Skeletal muscle tissue (tissue), 4 donors: ENCODE results near the gene RMI2. TPM values are rescaled to one million over a fixed set of nuclear protein-coding genes. Genes with fewer than 3 reads are reported as not detected.
A peak's percentile ranks its signal among the peaks of the same experiment; 100 is the strongest.

ENCODE experiments used
- H3K27ac ChIP-seq: one replicate; pipeline ENCODE4 v1.7.0; 2013; ENCODE audit warnings: mild to moderate bottlenecking, low read depth, low read length, inconsistent platforms
- H3K27me3 ChIP-seq, 3 donors: one replicate each; pipeline ENCODE4 v1.7.0; 2013; ENCODE audit warnings: low read length in 3 of 3; ENCODE audit not compliant: control insufficient read depth in 3 of 3, insufficient read depth in 3 of 3
- H3K36me3 ChIP-seq, 3 donors: one replicate each; pipeline ENCODE4 v1.7.0; 2013; ENCODE audit warnings: low read length in 3 of 3; ENCODE audit not compliant: control insufficient read depth in 3 of 3, insufficient read depth in 3 of 3
- H3K4me1 ChIP-seq, 3 donors: one replicate each; pipeline ENCODE4 v1.7.0; 2013; ENCODE audit warnings: low read length in 3 of 3, mild to moderate bottlenecking in 3 of 3; ENCODE audit not compliant: control insufficient read depth in 3 of 3, insufficient read depth in 3 of 3
- H3K4me3 ChIP-seq, 3 donors: one replicate each; pipeline ENCODE4 v1.7.0; 2013; ENCODE audit warnings: low read length in 3 of 3
- H3K9ac ChIP-seq, 3 donors: one replicate each; pipeline ENCODE4 v1.7.0; 2013; ENCODE audit warnings: low read length in 3 of 3, mild to moderate bottlenecking in 3 of 3, moderate library complexity in 2 of 3, low read depth in 1 of 3
- H3K9me3 ChIP-seq, 3 donors: one replicate each; pipeline ENCODE4 v1.7.0; 2013; ENCODE audit warnings: low read length in 3 of 3; ENCODE audit not compliant: control insufficient read depth in 3 of 3
- total RNA-seq: library from RNA; depleted of rRNA; stranded (reverse); fragments of >200 nt; gene quantifications from one replicate; pipeline ENCODE4 v1.2.3, GENCODE V29; 2014
- donor health status: Osteomylitis.

The RMI2 gene
- total RNA-seq, 1 donor from 2014 or later = 5.7 TPM

DNA sequence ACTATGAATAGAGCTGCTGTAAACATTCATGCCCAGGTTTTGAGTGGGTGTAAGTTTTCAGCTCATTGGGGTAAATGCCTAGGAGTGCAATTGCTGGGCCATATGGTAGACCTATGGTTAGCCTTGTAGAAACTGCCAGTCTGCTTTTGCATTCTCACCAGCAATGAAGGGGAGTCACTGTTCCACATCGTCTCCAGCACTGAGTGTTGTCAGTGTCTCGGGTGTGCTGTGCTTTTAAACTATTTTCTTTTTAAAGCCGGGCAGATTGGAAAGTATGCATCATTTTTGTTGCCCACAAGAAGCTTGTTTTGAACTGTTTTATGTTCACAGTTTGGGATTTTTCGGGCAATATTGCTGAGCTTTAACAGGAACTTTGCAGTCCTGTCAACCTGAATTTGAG, 7.9 kb downstream of the RMI2 start:
- Histone ChIP-seq H3K9me3 (no peaks in the 10 kb centered on the region), H3K9ac (no peak overlapping the region), H3K27ac (no peak overlapping the region), H3K4me3 (no peak overlapping the region), H3K36me3 (no peaks in the 10 kb centered on the region), H3K4me1 (peaks cover 14 to 28% (median 24%) of the 10 kb centered on the region in 3 donors), H3K27me3 (no peaks in the 10 kb centered on the region)

GRCh38 chr16:11354407-11354732, 9.1 kb downstream of the RMI2 start:
- Histone ChIP-seq H3K27ac (no peak overlapping the region), H3K9me3 (no peaks in the 10 kb centered on the region), H3K27me3 (no peaks in the 10 kb centered on the region), H3K36me3 (no peaks in the 10 kb centered on the region), H3K9ac (no peak overlapping the region), H3K4me1 (peaks cover 11 to 28% (median 24%) of the 10 kb centered on the region in 3 donors), H3K4me3 (no peak overlapping the region)

GRCh38 chr16:11354733-11355574, 9.7 kb downstream of the RMI2 start:
- Histone ChIP-seq H3K27ac (no peak overlapping the region), H3K9me3 (no peaks in the 10 kb centered on the region), H3K36me3 (no peaks in the 10 kb centered on the region), H3K4me1 (peaks cover 7 to 29% (median 20%) of the 10 kb centered on the region in 3 donors), H3K4me3 (no peak overlapping the region), H3K9ac (no peak overlapping the region), H3K27me3 (peaks cover 0 to 3% (median 0%) of the 10 kb centered on the region in 3 donors)

DNA sequence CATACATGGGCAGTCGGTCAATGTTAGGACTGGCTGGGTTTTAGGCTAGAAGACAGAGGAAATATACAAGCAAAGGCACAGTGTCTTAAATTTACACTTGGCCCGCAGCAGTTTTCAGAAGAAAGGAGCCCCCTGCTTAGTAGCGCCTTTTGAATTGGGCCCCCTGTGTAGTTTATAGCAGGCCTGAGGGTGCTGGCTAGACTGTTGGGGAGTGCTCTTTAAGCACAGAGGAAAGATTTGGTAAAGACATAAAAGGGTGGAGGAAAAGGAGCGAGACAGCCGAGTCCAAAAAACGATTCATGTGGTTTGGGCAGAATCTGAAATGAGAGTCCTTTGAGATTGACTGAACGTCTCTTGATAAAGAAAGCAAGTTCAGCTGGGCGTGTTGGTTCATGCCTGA, 10.6 kb downstream of the RMI2 start:
- Histone ChIP-seq H3K27ac (no peak overlapping the region), H3K36me3 (no peaks in the 10 kb centered on the region), H3K27me3 (peaks cover 0 to 3% (median 0%) of the 10 kb centered on the region in 3 donors), H3K9me3 (no peaks in the 10 kb centered on the region), H3K4me3 (no peak overlapping the region), H3K4me1 (peaks cover 7 to 27% (median 19%) of the 10 kb centered on the region in 3 donors), H3K9ac (no peak overlapping the region)

DNA sequence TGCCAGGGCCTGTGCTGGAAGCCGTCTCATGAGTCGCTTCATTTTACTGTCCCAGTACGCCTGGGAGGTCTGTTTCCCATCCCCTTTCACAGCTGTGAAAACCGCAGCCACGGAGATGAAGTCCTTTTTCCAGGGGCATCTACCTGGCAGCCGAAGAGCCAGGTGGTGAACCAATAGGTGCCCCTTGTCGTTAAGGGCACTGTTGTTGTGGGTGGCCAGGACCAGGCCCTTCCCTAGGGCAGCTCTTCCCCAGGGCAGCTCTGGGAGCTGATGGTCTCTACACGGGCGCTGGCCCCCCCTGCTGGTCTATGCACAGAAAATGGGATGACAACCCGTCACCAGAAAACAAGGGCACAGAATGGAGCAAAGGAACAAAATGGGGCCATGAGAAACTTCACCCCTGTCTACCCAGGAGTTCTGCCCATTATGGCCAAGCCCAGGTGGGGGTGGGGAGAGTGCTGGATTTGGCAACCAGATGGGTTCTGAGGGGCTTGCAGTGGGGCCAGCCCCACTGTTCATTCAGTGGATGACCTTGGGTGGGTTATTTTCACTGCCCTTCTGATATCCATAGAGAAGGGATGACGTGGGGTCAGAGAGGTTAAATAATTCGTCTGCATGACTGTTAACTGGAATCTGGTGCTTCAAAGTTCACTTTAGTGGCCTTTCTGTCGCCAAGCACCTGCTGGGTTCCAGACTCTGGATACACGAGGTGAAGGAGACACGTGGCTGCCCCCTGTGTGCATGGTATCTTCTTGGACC, 11.5 kb downstream of the RMI2 start:
- Histone ChIP-seq H3K9ac (peak overlapping the region in 1 of 3 donors; percentile 35), H3K4me1 (peaks cover 9 to 32% (median 20%) of the 10 kb centered on the region in 3 donors), H3K9me3 (no peaks in the 10 kb centered on the region), H3K36me3 (no peaks in the 10 kb centered on the region), H3K4me3 (no peak overlapping the region), H3K27me3 (peaks cover 0 to 3% (median 0%) of the 10 kb centered on the region in 3 donors), H3K27ac (no peak overlapping the region)

- Histone ChIP-seq H3K4me1 (peaks cover 9 to 44% (median 25%) of the 10 kb centered on the region in 3 donors), H3K36me3 (no peaks in the 10 kb centered on the region), H3K27me3 (peaks cover 0 to 3% (median 0%) of the 10 kb centered on the region in 3 donors), H3K9ac (no peak overlapping the region), H3K9me3 (no peaks in the 10 kb centered on the region), H3K27ac (peak overlapping the region; percentile 40), H3K4me3 (no peak overlapping the region)
Measured at GRCh38 chr16:11358531-11358930, 13.3 kb downstream of the RMI2 start.

- H3K36me3 ChIP-seq = no peaks in the 10 kb centered on the region
- H3K4me1 ChIP-seq = peaks cover 9 to 44% (median 25%) of the 10 kb centered on the region in 3 donors
- H3K9me3 ChIP-seq = no peaks in the 10 kb centered on the region
- no peak overlapping the region for H3K9ac ChIP-seq
- no peak overlapping the region for H3K27ac ChIP-seq
- no peak overlapping the region for H3K4me3 ChIP-seq
- H3K27me3 ChIP-seq = peaks cover 0 to 3% (median 0%) of the 10 kb centered on the region in 3 donors
Measured at GRCh38 chr16:11359370-11359769, 14.1 kb downstream of the RMI2 start.

- H3K27ac ChIP-seq = no peak overlapping the region
- H3K27me3 ChIP-seq = peaks cover 0 to 3% (median 0%) of the 10 kb centered on the region in 3 donors
- peaks cover 9 to 42% (median 25%) of the 10 kb centered on the region in 3 donors for H3K4me1 ChIP-seq
- no peak overlapping the region for H3K9ac ChIP-seq
- no peaks in the 10 kb centered on the region for H3K36me3 ChIP-seq
- H3K9me3 ChIP-seq = no peaks in the 10 kb centered on the region
- no peak overlapping the region for H3K4me3 ChIP-seq
Measured at GRCh38 chr16:11360641-11361373, 15.5 kb downstream of the RMI2 start.

DNA sequence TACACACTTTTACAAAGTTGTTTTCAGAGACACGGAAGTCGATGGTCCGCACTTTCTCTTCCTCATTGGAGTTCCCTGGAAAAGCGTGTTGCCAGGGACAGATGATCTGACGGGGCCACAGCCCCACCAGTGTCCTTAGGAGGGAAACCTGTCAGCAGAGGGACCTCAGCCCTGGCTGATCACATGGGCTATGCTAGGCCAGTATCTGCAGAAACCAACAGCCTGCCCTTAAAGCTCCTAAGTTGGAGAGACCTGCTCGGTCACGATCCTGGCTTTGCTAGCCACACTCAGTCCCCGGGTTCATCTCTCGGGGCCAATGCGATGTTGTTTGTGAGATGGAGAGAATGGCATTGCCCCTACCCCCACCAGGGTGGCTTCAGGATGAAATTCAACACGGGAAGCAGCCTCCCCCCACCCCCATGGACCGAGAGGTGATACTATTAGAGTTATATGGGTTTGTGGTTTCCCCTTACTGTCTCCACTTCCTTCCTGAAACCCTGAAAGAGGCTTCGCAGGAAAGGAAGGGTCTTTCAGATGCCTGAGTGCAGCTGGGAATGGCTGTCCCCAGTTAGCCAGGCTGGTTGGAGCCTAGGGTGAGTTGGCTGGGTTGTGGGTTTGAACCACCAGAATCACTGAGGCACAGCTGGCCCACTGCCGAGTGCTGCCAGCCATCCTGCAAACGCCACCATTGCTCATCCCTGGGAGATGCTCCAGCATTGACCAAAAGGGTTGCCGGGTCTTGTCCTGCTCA, 16.6 kb downstream of the RMI2 start:
- Histone ChIP-seq H3K27me3 (peaks cover 0 to 3% (median 0%) of the 10 kb centered on the region in 3 donors), H3K27ac (no peak overlapping the region), H3K9ac (no peak overlapping the region), H3K36me3 (no peaks in the 10 kb centered on the region), H3K4me3 (no peak overlapping the region), H3K9me3 (no peaks in the 10 kb centered on the region), H3K4me1 (peaks cover 9 to 39% (median 20%) of the 10 kb centered on the region in 3 donors)
